ENCODE results near the gene COX7A2.

GRCh38 chr6:75249837-75250236 lies 6.2 kb upstream of the COX7A2 start:
- TF ChIP-seq CTCF (IDR thresholded peaks at IDR 0.05; ENCODE audit: low read length) (no peak), EZH2 (IDR thresholded peaks at IDR 0.05; ENCODE audit: borderline replicate concordance, low read length) (no peak)
